Vagina (tissue), 2 donors: ENCODE results near the gene ZNF281.

Source experiments
- POLR2A ChIP-seq, 2 donors: fragments of 450-650 bp; IDR thresholded peaks; one replicate each; pipeline ENCODE4 v1.6.1; 2017; ENCODE audit warnings: antibody characterized with exemption in 2 of 2, mild to moderate bottlenecking in 2 of 2, moderate library complexity in 2 of 2
- POLR2AphosphoS5 ChIP-seq, 2 donors: sonication (generic); formaldehyde crosslinking; IDR thresholded peaks; one replicate each; pipeline ENCODE4 v1.9.0; 2017; ENCODE audit warnings: antibody characterized with exemption in 2 of 2, mild to moderate bottlenecking in 2 of 2, low read depth in 1 of 2; ENCODE audit not compliant: insufficient read depth in 1 of 2
- TF ChIP-seq, protein P1 (sequence below), 3 experiments: fragments of 450-650 bp in 2 of 3; fragments of 200-600 bp in 1 of 3; sonication (generic) in 1 of 3; IDR thresholded peaks; one replicate each; pipeline ENCODE4 v1.5.1; 2017 to 2019; ENCODE audit warnings: antibody characterized with exemption in 3 of 3, mild to moderate bottlenecking in 2 of 3, moderate library complexity in 2 of 3

DNA sequence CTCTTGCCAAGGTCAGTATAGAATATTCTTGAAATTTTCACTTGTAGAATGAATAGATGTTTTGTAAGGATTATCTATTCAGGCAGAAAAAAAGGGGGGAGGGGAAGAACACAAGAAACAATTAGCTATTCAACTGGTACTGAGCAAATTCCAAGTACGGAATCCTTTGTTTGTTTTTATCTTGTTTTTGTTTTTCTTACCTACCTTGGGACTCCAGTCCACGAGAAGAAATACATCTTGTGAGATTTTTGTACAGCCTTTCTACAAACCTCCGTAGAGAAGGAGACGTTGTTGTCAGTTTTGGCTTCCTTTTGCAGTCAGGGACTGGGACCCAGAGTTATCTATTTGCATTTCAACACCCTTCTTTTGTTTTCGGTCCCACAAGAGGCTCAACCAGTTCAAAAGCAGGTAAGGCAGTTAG lies 36.0 kb downstream of the ZNF281 start:
- TF ChIP-seq, protein P1, sequence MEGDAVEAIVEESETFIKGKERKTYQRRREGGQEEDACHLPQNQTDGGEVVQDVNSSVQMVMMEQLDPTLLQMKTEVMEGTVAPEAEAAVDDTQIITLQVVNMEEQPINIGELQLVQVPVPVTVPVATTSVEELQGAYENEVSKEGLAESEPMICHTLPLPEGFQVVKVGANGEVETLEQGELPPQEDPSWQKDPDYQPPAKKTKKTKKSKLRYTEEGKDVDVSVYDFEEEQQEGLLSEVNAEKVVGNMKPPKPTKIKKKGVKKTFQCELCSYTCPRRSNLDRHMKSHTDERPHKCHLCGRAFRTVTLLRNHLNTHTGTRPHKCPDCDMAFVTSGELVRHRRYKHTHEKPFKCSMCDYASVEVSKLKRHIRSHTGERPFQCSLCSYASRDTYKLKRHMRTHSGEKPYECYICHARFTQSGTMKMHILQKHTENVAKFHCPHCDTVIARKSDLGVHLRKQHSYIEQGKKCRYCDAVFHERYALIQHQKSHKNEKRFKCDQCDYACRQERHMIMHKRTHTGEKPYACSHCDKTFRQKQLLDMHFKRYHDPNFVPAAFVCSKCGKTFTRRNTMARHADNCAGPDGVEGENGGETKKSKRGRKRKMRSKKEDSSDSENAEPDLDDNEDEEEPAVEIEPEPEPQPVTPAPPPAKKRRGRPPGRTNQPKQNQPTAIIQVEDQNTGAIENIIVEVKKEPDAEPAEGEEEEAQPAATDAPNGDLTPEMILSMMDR (IDR thresholded peaks at IDR 0.05) = no peak
- no peak for TF ChIP-seq POLR2AphosphoS5 (IDR thresholded peaks at IDR 0.05; ENCODE audit: insufficient read depth in 1 of 2, low read depth in 1 of 2)
- TF ChIP-seq POLR2A (IDR thresholded peaks at IDR 0.05) = no peak
